K562 (cell line): ENCODE measurements around the gene ERAS. TPM values are rescaled to one million over a fixed set of nuclear protein-coding genes. Genes with fewer than 3 reads are reported as not detected.

Experiments
- ATF1 ChIP-seq, 2 experiments: fragments of 450-650 bp in 1 of 2; IDR thresholded peaks; 2 replicates each; pipeline ENCODE4 v1.6.1; 2016; ENCODE audit warnings: missing compliant biosample characterization in 1 of 2, missing genetic modification characterization in 1 of 2
- ATF6 ChIP-seq: sonication (generic); formaldehyde crosslinking; IDR thresholded peaks from 2 replicates; pipeline ENCODE4 v1.4.0; 2020; ENCODE audit warnings: mild to moderate bottlenecking, missing genetic modification reagents
- BMI1 ChIP-seq: fragments of 150-350 bp; IDR thresholded peaks from 2 replicates; pipeline ENCODE4 v1.6.1; 2014; ENCODE audit warnings: low read length
- C11orf30 ChIP-seq: fragments of 450-650 bp; IDR thresholded peaks from 2 replicates; pipeline ENCODE4 v1.6.1; 2016; ENCODE audit warnings: low read depth, mild to moderate bottlenecking
- DDX20 ChIP-seq: fragments of 450-650 bp; IDR thresholded peaks from 2 replicates; pipeline ENCODE4 v1.6.1; 2016; ENCODE audit warnings: missing genetic modification characterization, low read depth, mild to moderate bottlenecking, missing compliant biosample characterization, moderate library complexity
- EHMT2 ChIP-seq: fragments of 450-650 bp; IDR thresholded peaks from 2 replicates; pipeline ENCODE4 v1.6.1; 2018; ENCODE audit warnings: antibody characterized with exemption
- ETV1 ChIP-seq: fragments of 450-650 bp; conservative IDR thresholded peaks from 2 replicates; pipeline ENCODE4 v1.6.1; 2016; ENCODE audit warnings: missing genetic modification characterization, control low read depth, low read depth, missing compliant biosample characterization
- JUNB ChIP-seq: fragments of 450-650 bp; formaldehyde crosslinking; conservative IDR thresholded peaks from 2 replicates; pipeline ENCODE4 v1.4.0; 2020; ENCODE audit warnings: mild to moderate bottlenecking
- NR0B1 ChIP-seq: fragments of 450-650 bp; IDR thresholded peaks from one replicate; pipeline ENCODE4 v1.6.1; 2018; ENCODE audit warnings: mild to moderate bottlenecking, moderate library complexity; ENCODE audit not compliant: partially characterized antibody
- SIRT6 ChIP-seq: IDR thresholded peaks from one replicate; pipeline ENCODE4 v1.6.1; 2012; ENCODE audit warnings: low read depth, mild to moderate bottlenecking, control low read depth, inconsistent platforms, low read length, moderate library complexity
- SUPT5H ChIP-seq: fragments of 450-650 bp; IDR thresholded peaks from 2 replicates; pipeline ENCODE4 v1.6.1; 2016
- ZBTB40 ChIP-seq, 2 experiments: fragments of 450-650 bp in 1 of 2; sonication (generic) in 1 of 2; formaldehyde crosslinking in 1 of 2; IDR thresholded peaks; 2 replicates each; pipeline versions ENCODE4 v1.7.1 to v1.9.0; 2016 to 2022; ENCODE audit warnings: inconsistent platforms in 1 of 2, mild to moderate bottlenecking in 1 of 2, missing genetic modification reagents in 1 of 2
- ZNF232 ChIP-seq: sonication (generic); formaldehyde crosslinking; IDR thresholded peaks from 2 replicates; pipeline ENCODE4 v1.8.0; 2022; ENCODE audit warnings: mild to moderate bottlenecking, missing genetic modification reagents
- ZNF655 ChIP-seq: fragments of 250-450 bp; sonication (Bioruptor Pico); IDR thresholded peaks from 2 replicates; pipeline ENCODE4 v1.5.0; 2021
- polyA plus RNA-seq, 8 experiments: library from polyadenylated mRNA; depleted of rRNA in 4 of 8; stranded (reverse) in 5 of 8; unstranded in 3 of 8; fragments of >200 nt; fragmentation: Nextera tagmentation in 2 of 8; fragmentation: Illumina TruSeq in 1 of 8; extraction: Ambion mirVana in 2 of 8; extraction: Trizol in 1 of 8; gene quantifications; 2 replicates each; pipeline versions ENCODE4 v1.2.1 to v1.2.3, GENCODE V29; 2011 to 2014; ENCODE audit warnings: inconsistent platforms in 1 of 8, missing spikeins in 1 of 8
- total RNA-seq, 7 experiments: library from RNA; depleted of rRNA in 6 of 7; stranded (reverse); fragments of >200 nt in 6 of 7; fragmentation: Illumina TruSeq in 2 of 7; extraction: Trizol in 2 of 7; gene quantifications; 2 replicates each; pipeline versions ENCODE4 v1.2.1 to v1.2.3, GENCODE V29; 2011 to 2021; ENCODE audit warnings: low replicate concordance in 1 of 7

The ERAS gene
- total and polyA plus RNA-seq, 9 of the 15 experiments (the other 6 are each of a cell fraction or from before 2014, with no cell fraction given) = 0.07 to 0.12 TPM; not detected in 7

GRCh38 chrX:48782795-48783194 is 43.5 kb upstream of the ERAS start (continued):
- no peak for TF ChIP-seq ZBTB40 (IDR thresholded peaks at IDR 0.05)
- no peak for TF ChIP-seq ZBTB40 (CRISPR knock-in tag; IDR thresholded peaks at IDR 0.05)
- TF ChIP-seq DDX20 (tag) = no peak
- TF ChIP-seq EHMT2 = no peak
- no peak for TF ChIP-seq C11orf30
- TF ChIP-seq ZNF655 = no peak
- no peak for TF ChIP-seq BMI1
- no peak for TF ChIP-seq SIRT6
- TF ChIP-seq NR0B1 = no peak
- TF ChIP-seq ETV1 (tag) = no peak
- no peak for TF ChIP-seq ATF6 (CRISPR knock-in tag)
- no peak for TF ChIP-seq ZNF232 (CRISPR knock-in tag)
- no peak for TF ChIP-seq SUPT5H
- no peak for TF ChIP-seq ATF1 (CRISPR knock-in tag; IDR thresholded peaks at IDR 0.05)
- TF ChIP-seq ATF1 (tag; IDR thresholded peaks at IDR 0.05) = 0 out of 2 replicates have a peak, but pooled peaks have one; percentile 41
- no peak for TF ChIP-seq JUNB
